Heart left ventricle (tissue), 16 donors: Measurements from ENCODE around the gene GRIN2A. TPM values are rescaled to one million over a fixed set of nuclear protein-coding genes. Genes with fewer than 3 reads are reported as not detected.

Source experiments
- ATAC-seq, 4 donors: fragments of 200-7000 bp; cut with Tn5 transposase; one replicate each; pipeline ENCODE4 v1.9.1; 2020 to 2022; ENCODE audit warnings: moderate library complexity in 4 of 4, mild to moderate bottlenecking in 3 of 4, moderate number of reproducible peaks in 1 of 4
- DNase-seq, 5 donors: peaks; one replicate each; pipeline ENCODE4 v3.0.0-alpha.2; 2020
- H3K27ac ChIP-seq, 12 donors: fragments of 200-600 bp; sonication (generic) in 4 of 12; one replicate each; pipeline versions ENCODE4 v1.5.0 to v1.8.0; 2016 to 2022; ENCODE audit warnings: mild to moderate bottlenecking in 2 of 12
- H3K27me3 ChIP-seq, 9 donors: fragments of 200-600 bp; sonication (generic) in 2 of 9; one replicate each; pipeline versions ENCODE4 v1.5.1 to v1.8.0; 2016 to 2022; ENCODE audit warnings: mild to moderate bottlenecking in 3 of 9
- H3K36me3 ChIP-seq, 9 donors: fragments of 200-600 bp; sonication (generic) in 2 of 9; one replicate each; pipeline versions ENCODE4 v1.5.0 to v1.8.0; 2018 to 2022; ENCODE audit warnings: mild to moderate bottlenecking in 2 of 9
- H3K4me1 ChIP-seq, 12 donors: fragments of 200-600 bp; sonication (generic) in 4 of 12; one replicate each; pipeline versions ENCODE4 v1.5.0 to v1.8.0; 2016 to 2022; ENCODE audit warnings: mild to moderate bottlenecking in 3 of 12
- H3K4me3 ChIP-seq, 12 donors: fragments of 200-600 bp; sonication (generic) in 4 of 12; one replicate each; pipeline versions ENCODE4 v1.5.0 to v1.8.0; 2017 to 2022; ENCODE audit warnings: mild to moderate bottlenecking in 9 of 12, moderate library complexity in 4 of 12
- H3K9me3 ChIP-seq, 12 donors: fragments of 200-600 bp; sonication (generic) in 4 of 12; one replicate each; pipeline versions ENCODE4 v1.5.0 to v1.8.0; 2016 to 2022; ENCODE audit warnings: mild to moderate bottlenecking in 1 of 12
- CTCF ChIP-seq, 12 donors: fragments of 200-600 bp; sonication (generic) in 4 of 12; IDR thresholded peaks; one replicate each; pipeline versions ENCODE4 v1.5.0 to v1.8.0; 2018 to 2022; ENCODE audit warnings: antibody characterized with exemption in 12 of 12, mild to moderate bottlenecking in 5 of 12
- POLR2A ChIP-seq, 2 donors: fragments of 450-650 bp; IDR thresholded peaks; one replicate each; pipeline ENCODE4 v1.6.1; 2017; ENCODE audit warnings: antibody characterized with exemption in 2 of 2, mild to moderate bottlenecking in 2 of 2, moderate library complexity in 2 of 2
- WGBS, 4 donors: extraction: QIAGEN DNeasy Blood & Tissue Kit in 2 of 4; methylation state at CpG; one replicate each; pipeline versions ENCODE4 v1.1.5 to v1.1.7; 2013 to 2018; 5-methylcytosine and 5-hydroxymethylcytosine counted together
- intact Hi-C, 10 donors: fragments of 100-400 bp; cut with DNase I; formaldehyde crosslinking; loops; one replicate each; pipeline versions ENCODE4 v1.11.1 to v1.14.2; 2022
- polyA plus RNA-seq, 2 donors: library from polyadenylated mRNA; stranded (reverse); fragments of 200-250 nt; gene quantifications; one replicate each; pipeline ENCODE4 v1.2.3, GENCODE V29; 2013
- total RNA-seq, 9 donors: library from RNA; depleted of rRNA in 2 of 9; stranded (reverse); fragments of >200 nt in 2 of 9; fragmentation: NEBNext Ultra II Directional in 3 of 9; extraction: Animal tissue kit (Norgen Biotek cat#: 25700) in 3 of 9; gene quantifications; one replicate each; pipeline versions ENCODE4 v1.1.0 to v1.2.4, GENCODE V29; 2016 to 2023
- donor health status: ischemic (EF 13 %, LVEDD 7.1; RV severe dilation, severe dysfunction).
- donor health status: healthy with polysubstance abuse.
- donor health status: DM: no; HTN: yes; CAD: no.
- donor health status: DM: no; HTN: no; CAD: no.
- donor health status: ischemic (EF 25% LVEDD 6.9; RV normal size, moderate dysfunction).
- donor health status: ischemic (EF 25% LVEDD 5.7; RV mildly dilated, moderate dysfunction).
- donor health status: healthy.
- donor health status: DM: yes; HTN: yes; CAD: no.
- donor health status: ischemic (EF 35%, LVEDD 5.7; RV mildly dilated, moderate dysfunction).
- donor health status: nonischemic (EF 11% LVEDD 7.7; RV severe dilation, severe dysfunction).
- donor health status: DM: yes; HTN: yes; CAD: no.
- donor health status: PGD.
- donor health status: ischemic (EF 29% LVEDD 5.4; RV normal size, mild dysfunction).
- donor health status: nonischemic (EF 23%, LVEDD 6.1; RV moderate dilation, normal function).

Gene GRIN2A
- total and polyA plus RNA-seq, 11 donors, result 0.01 to 4.6 (median 2.6) TPM

GRCh38 chr16:9950658-9951057 is 231.6 kb downstream of the GRIN2A start:
- no peak overlapping the region for H3K27ac ChIP-seq
- peaks cover 0 to 6% (median 0%) of the 10 kb centered on the region in 9 donors for H3K27me3 ChIP-seq
- DNase-seq (no peak), ATAC-seq (no peak)
- H3K4me1 ChIP-seq, result peaks cover 0 to 22% (median 0%) of the 10 kb centered on the region in 12 donors
- 65 to 74% (median 69%) methylated on average over 7 of the region's 7 CpGs for WGBS, 4 donors
- intact Hi-C loops, result no loop called here
- no peak overlapping the region for H3K4me3 ChIP-seq
- no peaks in the 10 kb centered on the region for H3K9me3 ChIP-seq
- no peaks in the 10 kb centered on the region for H3K36me3 ChIP-seq
- TF ChIP-seq POLR2A (IDR thresholded peaks at IDR 0.05) (no peak), CTCF (IDR thresholded peaks at IDR 0.05) (no peak)

- Histone ChIP-seq H3K27ac (no peak overlapping the region), H3K4me3 (no peak overlapping the region), H3K9me3 (no peaks in the 10 kb centered on the region), H3K4me1 (peaks cover 0 to 17% (median 0%) of the 10 kb centered on the region in 12 donors), H3K27me3 (peaks cover 0 to 6% (median 0%) of the 10 kb centered on the region in 9 donors), H3K36me3 (no peaks in the 10 kb centered on the region)
- TF ChIP-seq POLR2A (IDR thresholded peaks at IDR 0.05) (no peak), CTCF (IDR thresholded peaks at IDR 0.05) (no peak)
- 88 to 92% (median 90%) methylated on average over 5 of the region's 5 CpGs for WGBS, 4 donors
- no peak for DNase-seq
- intact Hi-C loops, result loop anchor here in 1 of 10 donors (10.0 kb wide), 1 partner anchor 305 kb away; no protein-coding TSS in a partner anchor
- ATAC-seq, result no peak
Observed at GRCh38 chr16:9949396-9949795, 232.8 kb downstream of the GRIN2A start.

- H3K9me3 ChIP-seq, result no peaks in the 10 kb centered on the region
- no peak overlapping the region for H3K4me3 ChIP-seq
- no peak for TF ChIP-seq POLR2A (IDR thresholded peaks at IDR 0.05)
- TF ChIP-seq CTCF (IDR thresholded peaks at IDR 0.05), result no peak
- WGBS, 4 donors, result 70 to 79% (median 76%) methylated on average over 4 of the region's 4 CpGs
- H3K27ac ChIP-seq, result no peak overlapping the region
- ATAC-seq (no peak), DNase-seq (no peak)
- no peaks in the 10 kb centered on the region for H3K36me3 ChIP-seq
- intact Hi-C loops, result loop anchor here in 1 of 10 donors (10.0 kb wide), 1 partner anchor 304 kb away; no protein-coding TSS in a partner anchor
- H3K27me3 ChIP-seq, result peaks cover 0 to 6% (median 0%) of the 10 kb centered on the region in 9 donors
- H3K4me1 ChIP-seq, result peaks cover 0 to 13% (median 0%) of the 10 kb centered on the region in 12 donors
Observed at GRCh38 chr16:9948933-9949332, 233.3 kb downstream of the GRIN2A start.

- no peak for ATAC-seq
- Histone ChIP-seq H3K27me3 (peaks cover 0 to 6% (median 0%) of the 10 kb centered on the region in 9 donors), H3K4me3 (no peak overlapping the region), H3K27ac (no peak overlapping the region), H3K9me3 (no peaks in the 10 kb centered on the region), H3K4me1 (peaks cover 0 to 12% (median 0%) of the 10 kb centered on the region in 12 donors), H3K36me3 (no peaks in the 10 kb centered on the region)
- no peak for DNase-seq
- intact Hi-C loops, result loop anchor here in 1 of 10 donors (10.0 kb wide), 1 partner anchor 301 kb away; no protein-coding TSS in a partner anchor
- TF ChIP-seq CTCF (IDR thresholded peaks at IDR 0.05) (peak in 6 of 12 donors; percentile 7 to 38 (median 26)), POLR2A (IDR thresholded peaks at IDR 0.05) (no peak)
- 71 to 75% (median 74%) methylated on average over 3 of the region's 3 CpGs for WGBS, 4 donors
Observed at GRCh38 chr16:9946022-9946720, 236.1 kb downstream of the GRIN2A start.
